ENCODE results near the gene LGALS1. TPM values are rescaled to one million over a fixed set of nuclear protein-coding genes. Genes with fewer than 3 reads are reported as not detected.

The LGALS1 gene
- total and polyA plus RNA-seq, 4 donors = 35.6 to 138 (median 91.6) TPM

GRCh38 chr22:37725551-37726240 is 50.3 kb downstream of the LGALS1 start:
- TF ChIP-seq ATF3 (IDR thresholded peaks at IDR 0.05) (no peak), EGR1 (IDR thresholded peaks at IDR 0.05; ENCODE audit: low read depth in 2 of 2) (no peak), MAX (IDR thresholded peaks at IDR 0.05) (no peak), HNF4G (IDR thresholded peaks at IDR 0.05) (no peak), ZBTB33 (IDR thresholded peaks at IDR 0.05) (no peak), JUND (IDR thresholded peaks at IDR 0.05) (no peak), RAD21 (IDR thresholded peaks at IDR 0.05) (no peak), TAF1 (conservative IDR thresholded peaks at IDR 0.05) (no peak), FOXA2 (IDR thresholded peaks at IDR 0.05) (no peak), YY1 (IDR thresholded peaks at IDR 0.05) (no peak), CTCF (IDR thresholded peaks at IDR 0.05; ENCODE audit: low read depth, low read length, missing input control) (no peak), NR2F2 (IDR thresholded peaks at IDR 0.05) (no peak), SP1 (IDR thresholded peaks at IDR 0.05) (no peak), GABPA (IDR thresholded peaks at IDR 0.05 in 1 of 2, conservative IDR thresholded peaks at IDR 0.05 in 1 of 2) (no peak)
- Histone ChIP-seq H3K27me3 (ENCODE audit: control insufficient read depth in 4 of 4, insufficient read depth in 4 of 4, low read length in 3 of 4) (no peaks in the 10 kb centered on the region), H3K4me1 (ENCODE audit: control insufficient read depth in 4 of 4, insufficient read depth in 4 of 4, low read length in 3 of 4) (peaks cover 0 to 20% (median 9%) of the 10 kb centered on the region in 4 donors), H3K27ac (ENCODE audit: low read depth in 1 of 2, low read length in 2 of 2) (no peak overlapping the region), H3K4me3 (ENCODE audit: low read depth in 1 of 3, low read length in 3 of 3) (no peak overlapping the region), H3K9me3 (ENCODE audit: control insufficient read depth in 4 of 4, low read length in 3 of 4) (no peaks in the 10 kb centered on the region), H3K9ac (ENCODE audit: low read depth in 1 of 2, low read length in 2 of 2) (no peak overlapping the region), H3K36me3 (ENCODE audit: control insufficient read depth in 4 of 4, insufficient read depth in 3 of 4, low read depth in 1 of 4, low read length in 3 of 4) (peaks cover 0 to 2% (median 1%) of the 10 kb centered on the region in 4 donors)
- DNase-seq (ENCODE audit: low spot score) = no peak
- 95% methylated on average over 25 of the region's 25 CpGs for WGBS

GRCh38 chr22:37726241-37726887 is 50.9 kb downstream of the LGALS1 start:
- DNase-seq (ENCODE audit: low spot score) = no peak
- Histone ChIP-seq H3K36me3 (ENCODE audit: control insufficient read depth in 4 of 4, insufficient read depth in 3 of 4, low read depth in 1 of 4, low read length in 3 of 4) (peaks cover 0 to 2% (median 1%) of the 10 kb centered on the region in 4 donors), H3K9me3 (ENCODE audit: control insufficient read depth in 4 of 4, low read length in 3 of 4) (no peaks in the 10 kb centered on the region), H3K27me3 (ENCODE audit: control insufficient read depth in 4 of 4, insufficient read depth in 4 of 4, low read length in 3 of 4) (no peaks in the 10 kb centered on the region), H3K4me3 (ENCODE audit: low read depth in 1 of 3, low read length in 3 of 3) (no peak overlapping the region), H3K27ac (ENCODE audit: low read depth in 1 of 2, low read length in 2 of 2) (no peak overlapping the region), H3K9ac (ENCODE audit: low read depth in 1 of 2, low read length in 2 of 2) (no peak overlapping the region), H3K4me1 (ENCODE audit: control insufficient read depth in 4 of 4, insufficient read depth in 4 of 4, low read length in 3 of 4) (peaks cover 0 to 20% (median 10%) of the 10 kb centered on the region in 4 donors)
- WGBS = 89% methylated on average over 20 of the region's 20 CpGs
- TF ChIP-seq YY1 (IDR thresholded peaks at IDR 0.05) (no peak), RXRA (IDR thresholded peaks at IDR 0.05) (peak in 1 of 2 donors; percentile 47), MAX (IDR thresholded peaks at IDR 0.05) (no peak), HNF4A (conservative IDR thresholded peaks at IDR 0.05) (peak in 1 of 2 donors; percentile 23), GABPA (IDR thresholded peaks at IDR 0.05 in 1 of 2, conservative IDR thresholded peaks at IDR 0.05 in 1 of 2) (no peak), CTCF (IDR thresholded peaks at IDR 0.05; ENCODE audit: low read depth, low read length, missing input control) (peak; percentile 33), RAD21 (IDR thresholded peaks at IDR 0.05) (peak; percentile 52 to 66), SP1 (IDR thresholded peaks at IDR 0.05) (no peak), FOXA2 (IDR thresholded peaks at IDR 0.05) (no peak)
